ENCODE measurements around the gene SHMT2. TPM values are rescaled to one million over a fixed set of nuclear protein-coding genes. Genes with fewer than 3 reads are reported as not detected.

SHMT2 gene
- total and polyA plus RNA-seq, 7 donors = 24.6 to 100 (median 30.0) TPM

- Histone ChIP-seq H3K27ac (no peak overlapping the region), H3K4me1 (peaks cover 0 to 5% (median 4%) of the 10 kb centered on the region in 4 donors), H3K36me3 (peaks cover 32 to 90% (median 61%) of the 10 kb centered on the region in 4 donors), H3K27me3 (peaks cover 0 to 2% (median 0%) of the 10 kb centered on the region in 3 donors), H3K4me3 (no peak overlapping the region), H3K9me3 (no peaks in the 10 kb centered on the region)
- TF ChIP-seq EP300 (IDR thresholded peaks at IDR 0.05) (no peak), CTCF (IDR thresholded peaks at IDR 0.05) (no peak), POLR2A (IDR thresholded peaks at IDR 0.05) (no peak), POLR2AphosphoS5 (IDR thresholded peaks at IDR 0.05) (no peak)
- no peak for DNase-seq
- 84 to 88% methylated on average over 22 of the region's 22 CpGs for WGBS, 2 donors
- intact Hi-C loops (cut with DNase I) = no loop called here
Measured at GRCh38 chr12:57208631-57209282, 20.8 kb upstream of the SHMT2 start.

GRCh38 chr12:57209916-57210315 lies 19.6 kb upstream of the SHMT2 start:
- 86 to 91% methylated on average over 8 of the region's 8 CpGs for WGBS, 2 donors
- peaks cover 22 to 78% (median 50%) of the 10 kb centered on the region in 4 donors for H3K36me3 ChIP-seq

GRCh38 chr12:57210461-57210860 lies 19.1 kb upstream of the SHMT2 start:
- Histone ChIP-seq H3K27ac (no peak overlapping the region), H3K36me3 (peaks cover 17 to 73% (median 45%) of the 10 kb centered on the region in 4 donors), H3K4me3 (no peak overlapping the region), H3K9me3 (no peaks in the 10 kb centered on the region), H3K4me1 (peaks cover 0 to 14% (median 8%) of the 10 kb centered on the region in 4 donors), H3K27me3 (peaks cover 10 to 19% (median 10%) of the 10 kb centered on the region in 3 donors)
- intact Hi-C loops (cut with DNase I) = no loop called here
- no peak for TF ChIP-seq POLR2A (IDR thresholded peaks at IDR 0.05)
- TF ChIP-seq POLR2AphosphoS5 (IDR thresholded peaks at IDR 0.05) = no peak
- TF ChIP-seq EP300 (IDR thresholded peaks at IDR 0.05) = no peak
- TF ChIP-seq CTCF (IDR thresholded peaks at IDR 0.05) = no peak
- DNase-seq = no peak
- WGBS, 2 donors = 90% methylated on average over 15 of the region's 15 CpGs

More at GRCh38 chr12:57209916-57210315, 19.6 kb upstream of the SHMT2 start:
- intact Hi-C loops (cut with DNase I) = no loop called here
- H3K27me3 ChIP-seq = peaks cover 4 to 14% (median 5%) of the 10 kb centered on the region in 3 donors
- H3K4me1 ChIP-seq = peaks cover 0 to 14% (median 8%) of the 10 kb centered on the region in 4 donors
- TF ChIP-seq POLR2A (IDR thresholded peaks at IDR 0.05) (no peak), POLR2AphosphoS5 (IDR thresholded peaks at IDR 0.05) (no peak), EP300 (IDR thresholded peaks at IDR 0.05) (no peak)
- DNase-seq = no peak
- H3K4me3 ChIP-seq = no peak overlapping the region
- H3K27ac ChIP-seq = no peak overlapping the region
- no peaks in the 10 kb centered on the region for H3K9me3 ChIP-seq

GRCh38 chr12:57210926-57211692 lies 18.4 kb upstream of the SHMT2 start:
- peaks cover 13 to 66% (median 38%) of the 10 kb centered on the region in 4 donors for H3K36me3 ChIP-seq
- peaks cover 16 to 26% (median 17%) of the 10 kb centered on the region in 3 donors for H3K27me3 ChIP-seq

More at GRCh38 chr12:57210926-57211692, 18.4 kb upstream of the SHMT2 start:
- Histone ChIP-seq H3K9me3 (no peaks in the 10 kb centered on the region), H3K27ac (no peak overlapping the region), H3K4me3 (no peak overlapping the region), H3K4me1 (peaks cover 0 to 19% (median 14%) of the 10 kb centered on the region in 4 donors)
- TF ChIP-seq CTCF (IDR thresholded peaks at IDR 0.05) (no peak), POLR2AphosphoS5 (IDR thresholded peaks at IDR 0.05) (no peak), POLR2A (IDR thresholded peaks at IDR 0.05) (no peak), EP300 (IDR thresholded peaks at IDR 0.05) (no peak)
- 78 to 83% methylated on average over 16 of the region's 16 CpGs for WGBS, 2 donors
- DNase-seq = no peak
- intact Hi-C loops (cut with DNase I) = no loop called here
